GM12891 (cell line): ENCODE data around the gene CAP1.

Source experiments
- DNase-seq: peaks from one replicate; pipeline ENCODE4 v3.0.0; 2011; ENCODE audit warnings: low spot score; ENCODE audit not compliant: insufficient read length
- FAIRE-seq: peaks from 2 replicates; lab custom pipeline; 2011; peaks lifted over from hg19 to GRCh38; lab: Jason Lieb, UNC
- PAX5 ChIP-seq: IDR thresholded peaks from 2 replicates; pipeline ENCODE4 v1.6.1; 2011; ENCODE audit warnings: low read length, moderate library complexity, mild to moderate bottlenecking; ENCODE audit not compliant: insufficient read depth, severe bottlenecking
- POLR2A ChIP-seq: IDR thresholded peaks from 2 replicates; pipeline ENCODE4 v1.6.1; 2011; ENCODE audit warnings: low read depth, low read length, control low read depth
- POLR2AphosphoS5 ChIP-seq: IDR thresholded peaks from 2 replicates; pipeline ENCODE4 v1.6.1; 2011; ENCODE audit warnings: low read depth, low read length, control low read depth
- POU2F2 ChIP-seq: IDR thresholded peaks from 2 replicates; pipeline ENCODE4 v1.6.1; 2011; ENCODE audit warnings: low read depth, mild to moderate bottlenecking, control low read depth, low read length, moderate library complexity
- SPI1 ChIP-seq: IDR thresholded peaks from 2 replicates; pipeline ENCODE4 v1.6.1; 2011; ENCODE audit warnings: low read depth, low read length, control low read depth
- TAF1 ChIP-seq: IDR thresholded peaks from 2 replicates; pipeline ENCODE4 v1.6.1; 2011; ENCODE audit warnings: low read depth, low read length, control low read depth

CAP1 gene

DNA sequence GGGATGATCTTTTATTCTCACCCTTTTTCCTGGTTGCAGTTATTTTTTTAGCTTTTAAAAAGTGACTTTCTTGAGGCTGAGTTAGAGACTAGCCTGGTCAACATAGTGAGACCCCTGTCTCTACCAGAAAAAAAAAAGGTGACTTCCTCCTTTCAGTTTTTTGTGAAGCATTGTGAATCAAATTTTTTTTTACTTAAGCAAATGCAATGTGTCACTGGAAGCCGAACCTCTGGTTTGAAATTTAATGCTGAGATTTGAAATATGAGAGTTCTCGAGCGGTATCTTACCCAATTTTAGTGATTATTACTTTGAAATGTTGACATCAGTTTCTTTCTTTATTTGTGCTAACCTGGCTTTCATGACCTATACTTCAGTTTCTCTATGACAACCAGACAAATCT is 3.6 kb downstream of the CAP1 start:
- no peak for FAIRE-seq
- DNase-seq, result no peak
- TF ChIP-seq POLR2AphosphoS5, result no peak
- peak; percentile 56; the same call in 1 of the 2 replicates for TF ChIP-seq SPI1

DNA sequence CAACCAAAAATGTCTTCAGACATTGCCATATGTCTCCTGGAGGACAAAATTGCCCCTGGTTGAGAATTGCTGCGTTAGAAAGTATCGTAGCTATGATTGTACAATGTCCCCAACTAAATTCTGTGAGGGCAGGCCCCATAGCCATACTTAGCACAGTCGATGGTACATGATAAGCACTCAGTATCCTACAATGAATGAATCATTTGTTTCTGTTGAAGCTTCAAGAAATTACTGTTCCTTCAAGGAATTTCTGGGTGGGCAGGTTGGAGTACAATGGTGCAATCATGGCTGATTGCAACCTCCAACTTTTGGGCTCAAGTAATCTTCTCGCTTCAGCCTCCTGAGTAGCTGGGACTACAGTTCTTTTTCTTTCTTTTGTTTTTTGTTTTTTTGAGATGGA is 4.7 kb downstream of the CAP1 start:
- DNase-seq, result no peak
- TF ChIP-seq PAX5 (no peak), POU2F2 (no peak), POLR2AphosphoS5 (0 out of 2 replicates have a peak, but pooled peaks have one; percentile 7), POLR2A (no peak), TAF1 (no peak), SPI1 (no peak)
- FAIRE-seq, result no peak

DNA sequence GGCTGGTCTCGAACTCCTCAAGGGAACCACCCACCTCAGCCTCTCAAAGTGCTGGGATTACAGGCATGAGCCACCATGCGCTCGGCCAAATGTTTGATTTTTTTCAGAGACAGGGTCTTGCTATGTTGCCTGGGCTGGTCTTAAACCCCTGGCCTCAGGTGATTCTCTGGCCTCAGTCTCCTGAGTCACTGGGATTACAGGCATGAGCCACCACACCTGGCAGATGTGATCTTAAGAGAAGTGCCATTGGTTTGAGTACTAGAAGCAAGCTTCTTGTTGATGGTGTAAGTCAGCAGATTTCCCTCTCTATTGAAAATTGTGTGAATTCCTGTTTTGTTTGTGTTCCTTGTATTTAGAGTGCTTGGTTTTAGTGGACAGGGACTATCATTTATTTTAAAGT is 5.2 kb downstream of the CAP1 start:
- DNase-seq, result no peak
- TF ChIP-seq PAX5 (no peak), SPI1 (no peak), POLR2A (no peak), POLR2AphosphoS5 (no peak), TAF1 (no peak), POU2F2 (no peak)
- no peak for FAIRE-seq

DNA sequence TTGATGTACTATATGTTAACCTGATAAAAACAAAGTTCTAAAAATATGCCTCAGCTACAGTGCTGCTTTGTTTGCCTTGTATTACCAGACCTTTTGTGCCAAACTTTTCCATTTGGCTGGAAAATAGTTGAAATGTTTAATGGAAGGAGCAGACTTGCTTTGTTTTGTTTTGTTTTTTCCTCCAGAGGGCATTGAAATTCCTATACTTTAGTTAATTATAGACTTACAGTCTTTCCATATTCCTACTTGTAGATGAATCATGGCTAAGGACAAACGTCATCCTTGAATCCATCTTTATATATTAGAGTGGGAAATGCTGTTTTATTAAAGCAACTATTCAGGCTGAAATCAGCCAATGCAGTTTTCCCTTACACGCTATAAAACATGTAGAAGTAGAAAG is 6.7 kb downstream of the CAP1 start:
- DNase-seq (no peak), FAIRE-seq (no peak)
- no peak for TF ChIP-seq SPI1
- TF ChIP-seq TAF1, result no peak
- no peak for TF ChIP-seq POLR2AphosphoS5
- no peak for TF ChIP-seq POLR2A
- no peak for TF ChIP-seq PAX5
- TF ChIP-seq POU2F2, result no peak

DNA sequence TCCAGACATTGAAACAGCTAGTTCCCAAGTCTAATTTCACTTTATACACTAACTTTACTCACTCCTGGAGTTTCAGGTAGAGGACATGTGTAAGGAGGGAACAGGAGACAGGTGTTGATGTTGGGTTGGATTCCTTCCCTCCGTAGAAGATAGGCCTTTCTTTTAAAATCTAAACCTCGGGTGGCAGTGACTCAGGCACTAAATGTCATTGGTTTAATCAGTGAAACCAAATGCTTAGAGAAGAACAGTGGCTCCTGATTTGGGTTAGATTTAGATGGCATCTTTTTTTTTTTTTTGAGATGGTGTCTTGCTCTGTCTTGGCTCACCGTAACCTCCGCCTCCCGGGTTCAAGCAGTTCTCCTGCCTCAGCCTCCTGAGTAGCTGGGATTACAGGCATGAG is 7.2 kb downstream of the CAP1 start:
- FAIRE-seq (no peak), DNase-seq (no peak)
- TF ChIP-seq TAF1 (no peak), POLR2AphosphoS5 (no peak)

DNA sequence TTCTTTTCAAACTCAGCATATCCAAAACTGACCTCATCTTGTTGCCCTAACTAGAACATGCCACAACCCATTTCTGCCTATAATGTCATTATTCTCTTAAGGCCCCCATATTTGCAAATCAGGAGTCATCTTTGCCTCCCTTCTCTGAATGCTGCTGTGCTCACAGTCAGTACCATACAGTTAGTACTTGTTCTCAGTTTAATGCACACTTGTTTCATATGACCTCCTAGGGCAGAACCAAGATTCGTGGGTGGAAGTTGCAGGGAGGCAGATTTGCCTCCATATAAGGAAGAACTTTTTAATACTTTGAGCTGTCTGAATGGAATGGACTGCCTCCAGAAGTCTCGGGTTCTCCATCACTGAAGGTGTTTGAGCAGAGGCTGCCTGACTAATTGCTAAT is 9.2 kb downstream of the CAP1 start:
- FAIRE-seq (peak; percentile 52), DNase-seq (no peak)
- TF ChIP-seq POLR2AphosphoS5 (no peak; the same call in 1 of the 2 replicates), POLR2A (peak; percentile 52)

DNA sequence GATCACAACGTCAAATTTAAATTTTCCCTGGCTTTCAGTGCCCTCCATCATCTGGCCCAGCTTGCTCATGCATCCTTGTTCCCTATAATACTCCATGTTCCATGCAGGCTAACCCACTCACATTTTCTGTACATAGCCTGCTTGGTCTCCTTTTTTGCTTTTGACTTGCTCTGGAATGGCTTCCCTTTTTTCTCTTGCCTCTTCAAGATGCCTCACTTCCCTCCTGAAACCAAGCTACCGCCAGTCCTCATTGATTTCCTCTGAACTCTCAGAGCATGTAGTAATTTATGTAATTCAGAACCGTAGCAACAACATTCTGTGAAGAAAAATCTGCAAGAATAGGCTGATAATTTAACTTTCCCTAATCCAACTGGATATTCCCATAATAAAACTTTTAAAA is 10.3 kb downstream of the CAP1 start:
- peak; percentile 90 for TF ChIP-seq SPI1
- TF ChIP-seq PAX5, result no peak
- no peak for DNase-seq
- peak; percentile 66 for FAIRE-seq

DNA sequence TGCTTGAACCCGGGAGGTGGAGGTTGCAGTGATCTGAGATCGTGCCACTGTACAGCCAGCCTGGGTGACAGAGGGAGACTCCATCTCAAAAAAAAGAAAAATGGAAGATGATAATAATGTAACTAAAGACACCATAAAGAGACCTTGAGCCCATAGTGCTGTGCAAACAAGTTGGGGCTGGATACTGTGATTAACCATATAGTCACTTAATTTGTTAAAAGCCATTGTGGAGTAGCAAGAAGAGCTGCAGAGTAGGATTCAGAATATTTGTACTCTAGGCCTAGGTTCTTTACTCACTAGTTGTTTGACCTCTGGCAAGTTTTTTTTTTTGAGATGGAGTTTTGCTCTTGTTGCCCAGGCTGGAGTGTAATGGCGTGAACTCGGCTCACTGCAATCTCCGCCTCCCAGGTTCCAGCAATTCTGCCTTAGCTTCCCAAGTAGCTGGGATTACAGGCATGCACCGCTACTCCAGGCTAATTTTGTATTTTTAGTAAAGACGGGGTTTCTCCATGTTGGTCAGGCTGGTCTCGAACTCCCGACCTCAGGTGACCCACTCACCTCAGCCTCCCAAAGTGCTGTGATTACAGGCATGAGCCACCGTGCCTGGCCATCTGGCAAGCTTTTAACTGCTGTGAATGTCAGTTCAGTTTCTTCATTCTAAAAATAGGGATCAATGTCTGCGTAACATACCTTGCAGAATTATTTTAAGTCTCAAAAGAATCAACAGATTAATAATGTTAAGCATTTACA is 12.8 kb downstream of the CAP1 start:
- no peak for DNase-seq
- TF ChIP-seq TAF1 (no peak), SPI1 (no peak), POLR2A (no peak), POU2F2 (no peak), PAX5 (no peak), POLR2AphosphoS5 (no peak)
- FAIRE-seq, result no peak

DNA sequence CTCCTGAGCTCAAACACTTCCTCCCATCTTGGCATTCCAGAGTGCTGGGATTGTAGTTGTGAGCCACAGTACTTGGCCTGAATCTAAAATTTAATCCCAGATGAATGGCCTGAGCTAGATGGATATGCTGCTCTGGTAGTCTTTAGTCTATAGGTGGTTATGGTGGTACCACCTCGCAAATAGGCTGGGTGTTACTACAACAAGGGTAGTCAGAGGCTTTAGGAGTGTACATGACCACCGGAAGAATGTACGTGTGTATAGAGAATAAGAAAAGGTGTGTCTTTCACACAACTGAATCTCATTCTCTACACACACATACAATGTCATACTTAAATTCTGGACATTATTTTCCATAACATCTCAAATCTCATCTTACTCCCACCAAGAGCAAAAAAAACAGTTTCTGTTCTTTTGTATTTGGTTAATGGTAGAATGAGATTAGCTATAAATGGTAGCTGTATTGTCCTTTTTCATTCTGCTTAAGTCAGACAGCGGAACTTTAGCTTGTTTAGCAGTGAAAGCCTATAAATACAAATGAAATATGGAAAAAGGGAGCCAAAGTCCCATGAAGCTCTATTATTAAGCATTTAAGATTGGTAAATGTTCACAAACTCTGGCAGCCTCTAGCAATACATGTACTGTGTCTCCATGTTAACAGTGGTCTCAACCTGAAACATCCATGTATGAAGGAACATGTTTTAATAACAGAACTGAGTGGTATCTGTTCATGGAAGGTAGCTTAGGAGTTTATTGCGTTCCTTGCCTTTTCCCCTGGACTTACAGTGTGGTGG is 16.2 kb downstream of the CAP1 start:
- FAIRE-seq (peak; percentile 58), DNase-seq (no peak)

DNA sequence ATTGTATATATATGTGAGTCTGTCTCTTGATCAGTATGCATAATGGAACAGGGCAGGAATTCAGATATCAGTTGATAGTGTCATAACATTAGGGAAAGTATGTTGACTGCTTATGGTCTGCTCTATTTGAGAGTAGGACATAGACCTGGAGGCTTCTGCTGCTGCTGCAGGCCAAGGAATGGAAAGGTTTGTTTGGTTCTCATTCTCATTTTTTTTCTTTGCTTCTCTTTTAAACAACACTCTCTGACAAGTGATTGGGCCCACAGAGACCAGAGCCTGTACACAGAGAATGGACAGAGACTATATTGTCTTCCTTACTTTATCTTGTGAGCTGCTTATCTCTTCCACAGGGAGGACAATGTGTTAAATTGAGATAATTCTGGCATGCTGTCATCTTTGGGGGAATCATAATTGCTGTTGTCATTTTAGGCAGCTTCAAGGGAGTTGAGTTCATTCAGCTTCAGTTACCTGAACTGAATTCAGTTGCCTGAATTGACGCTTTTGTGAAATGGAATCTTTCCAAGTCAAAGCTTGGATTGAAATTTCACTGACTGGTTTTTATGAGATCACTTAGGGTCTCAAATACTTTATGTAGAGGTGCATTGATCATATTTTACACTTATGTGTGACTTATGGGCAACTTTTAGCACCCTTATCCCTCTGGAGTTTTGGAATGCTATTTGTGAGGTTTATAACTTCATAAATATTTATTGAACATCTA is 16.9 kb downstream of the CAP1 start:
- TF ChIP-seq POU2F2, result no peak
- no peak for TF ChIP-seq PAX5
- TF ChIP-seq POLR2A, result no peak
- no peak for TF ChIP-seq POLR2AphosphoS5
- TF ChIP-seq SPI1, result no peak
- FAIRE-seq (no peak), DNase-seq (no peak)

More for the DNA sequence above, 16.2 kb downstream of the CAP1 start:
- TF ChIP-seq POU2F2, result no peak
- TF ChIP-seq PAX5, result no peak
- TF ChIP-seq POLR2AphosphoS5, result no peak
- TF ChIP-seq TAF1, result no peak
- TF ChIP-seq POLR2A, result no peak
- no peak for TF ChIP-seq SPI1

DNA sequence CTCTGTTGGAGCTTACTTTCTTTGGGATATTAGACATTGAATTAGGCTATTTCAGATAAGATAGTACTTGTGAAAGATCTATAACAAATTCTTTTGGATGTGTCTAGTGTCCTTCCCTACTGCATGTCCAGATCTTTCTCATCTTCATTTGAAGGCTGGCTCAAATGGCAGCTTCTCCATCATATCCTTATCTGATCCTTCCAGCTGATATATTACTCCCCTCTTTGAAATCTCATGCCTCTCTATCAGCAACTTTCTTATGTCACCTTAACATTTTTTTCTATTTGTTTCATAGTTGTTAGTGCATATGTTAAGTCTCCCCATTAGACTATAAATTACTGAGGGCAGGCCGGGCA is 17.5 kb downstream of the CAP1 start:
- DNase-seq, result no peak
- TF ChIP-seq POLR2AphosphoS5 (no peak), POU2F2 (no peak), POLR2A (no peak), PAX5 (no peak)
- peak; percentile 16 for FAIRE-seq
